Left hindlimb (tissue), 1 donor: ENCODE results near the gene TCEAL9.
A peak's percentile ranks its signal among the peaks of the same experiment; 100 is the strongest.
"Not testable (repeated sequence)": the region's sequence is repeated elsewhere in the genome, so short reads cannot be mapped to it uniquely, and the experiment has no call there.

Experiments
- DNase-seq: peaks from one replicate; pipeline ENCODE4 v3.0.0-alpha.2; 2018

Gene TCEAL9

DNA sequence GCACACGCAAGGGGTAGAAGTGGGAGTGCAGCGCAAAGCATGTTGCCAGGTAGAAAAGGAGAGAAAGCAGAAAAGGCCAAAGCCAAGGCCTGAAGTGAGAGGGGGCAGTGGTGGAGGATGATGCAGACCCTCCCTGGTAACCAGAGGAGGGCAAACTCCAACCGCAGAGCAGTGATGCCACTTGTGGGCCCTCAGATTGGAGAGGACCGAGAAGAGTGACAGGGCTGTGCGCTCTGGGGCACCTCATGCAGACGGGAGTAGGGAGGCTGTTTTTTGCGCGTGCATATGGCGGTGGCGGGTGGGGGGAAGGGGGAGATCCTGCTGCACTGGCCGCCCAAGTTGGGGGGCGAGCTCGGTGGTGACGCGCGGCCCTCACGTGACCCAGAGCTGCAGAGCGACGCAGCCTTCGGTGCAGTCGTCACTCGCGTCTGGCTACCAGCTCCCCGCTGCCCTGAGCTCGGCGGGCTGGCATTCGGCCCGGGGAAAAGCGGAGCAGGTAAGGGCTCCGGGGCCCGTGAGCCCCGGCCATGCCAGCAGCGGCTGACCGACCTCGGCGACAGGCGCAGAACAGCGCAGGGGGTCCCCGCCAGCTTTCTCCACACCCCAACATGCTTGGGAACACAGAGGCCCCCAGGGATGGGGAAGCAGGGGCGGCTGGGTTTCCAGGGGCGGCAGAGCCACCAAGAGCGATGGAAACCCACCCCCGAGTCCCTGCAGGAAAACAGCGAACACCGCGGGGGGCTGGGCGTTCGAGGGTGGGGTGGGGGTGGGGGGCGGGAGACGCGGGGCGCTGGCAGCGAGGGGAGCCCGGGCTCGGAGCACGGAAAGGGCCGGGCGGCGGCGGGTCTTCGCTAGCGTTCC, 20.0 kb downstream of the TCEAL9 start, which contains the start of gene BEX3:
Gene BEX3 (plus strand): TSS at position 421 of the 861 bp plus-strand sequence. CDS start 984 bp downstream, outside the sequence.
- peak; percentile 83 for DNase-seq

DNA sequence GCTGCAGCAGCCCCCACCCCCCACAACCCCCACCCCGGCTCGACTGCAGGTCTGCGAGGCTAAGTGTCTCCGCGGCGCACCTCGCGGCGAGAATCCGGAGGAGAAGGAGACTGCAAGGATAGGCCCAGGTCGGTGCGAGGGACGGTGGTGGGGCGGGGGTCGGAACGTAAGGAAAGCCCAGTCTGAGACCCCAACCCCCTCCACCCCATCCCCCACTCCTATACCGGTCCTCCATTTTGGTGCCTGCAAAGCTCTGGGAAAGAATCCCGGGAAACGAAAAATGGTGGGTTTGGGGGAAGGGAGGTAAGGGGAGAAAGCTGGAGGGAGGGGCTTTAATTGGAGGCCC, 20.6 kb downstream of the TCEAL9 start:
- peak; percentile 71 for DNase-seq

DNA sequence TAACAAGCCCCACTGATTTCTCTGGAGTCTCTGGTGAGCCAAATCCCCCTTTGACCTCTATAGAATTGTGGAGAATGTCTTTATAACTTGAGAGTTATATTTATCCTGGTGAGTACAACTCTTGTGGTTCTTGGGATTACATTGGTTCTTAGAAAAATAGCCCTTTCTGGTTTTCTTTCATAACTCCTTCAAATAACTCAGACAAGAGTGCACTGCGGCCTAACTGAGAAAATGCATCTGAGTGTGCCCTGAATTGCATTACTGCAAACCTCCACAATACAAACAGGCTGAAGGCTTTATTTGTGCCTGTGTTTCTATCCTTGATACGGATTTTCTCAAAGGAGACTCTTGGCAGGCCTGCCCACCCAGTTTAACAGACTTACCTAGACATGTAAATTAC, 22.7 kb downstream of the TCEAL9 start:
- no peak for DNase-seq

DNA sequence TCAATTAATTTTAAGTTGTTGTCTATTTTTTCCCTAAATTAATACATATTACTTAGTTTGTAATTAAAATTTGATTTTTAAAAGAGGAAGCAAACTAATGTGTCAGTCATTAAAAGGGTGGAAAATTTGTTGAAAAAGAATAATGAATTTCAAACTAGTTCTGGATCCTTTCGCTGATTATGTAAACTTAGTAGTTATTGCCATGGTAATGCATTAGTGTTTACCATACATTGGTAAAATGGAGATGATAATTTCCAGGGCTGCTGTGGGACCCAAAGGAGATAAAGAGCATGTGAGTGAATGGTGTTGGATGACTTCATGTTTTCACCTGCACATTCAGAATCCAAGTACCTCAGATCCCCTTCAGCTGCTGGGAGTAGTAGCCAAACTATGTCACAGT, 26.6 kb downstream of the TCEAL9 start:
- DNase-seq, result no peak

DNA sequence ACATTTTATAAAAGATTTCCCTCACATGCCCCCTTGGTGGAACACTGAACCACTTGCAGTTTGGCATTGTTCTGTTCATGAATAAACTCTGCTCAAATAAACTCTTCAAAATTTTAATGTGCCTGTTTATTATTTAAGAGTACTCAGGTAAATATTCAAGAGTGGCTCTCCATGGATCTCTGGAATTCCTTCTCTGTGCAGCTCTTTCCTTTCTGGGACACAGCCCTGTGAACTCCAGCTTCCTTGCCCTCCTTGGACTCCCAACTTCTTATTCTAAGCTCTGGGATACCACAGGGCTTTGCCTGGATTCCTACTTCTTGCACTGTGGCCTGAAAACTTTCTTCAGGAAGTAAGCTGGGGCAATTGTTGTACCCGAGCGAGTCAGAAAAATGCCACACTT, 28.4 kb downstream of the TCEAL9 start:
- no peak for DNase-seq

DNA sequence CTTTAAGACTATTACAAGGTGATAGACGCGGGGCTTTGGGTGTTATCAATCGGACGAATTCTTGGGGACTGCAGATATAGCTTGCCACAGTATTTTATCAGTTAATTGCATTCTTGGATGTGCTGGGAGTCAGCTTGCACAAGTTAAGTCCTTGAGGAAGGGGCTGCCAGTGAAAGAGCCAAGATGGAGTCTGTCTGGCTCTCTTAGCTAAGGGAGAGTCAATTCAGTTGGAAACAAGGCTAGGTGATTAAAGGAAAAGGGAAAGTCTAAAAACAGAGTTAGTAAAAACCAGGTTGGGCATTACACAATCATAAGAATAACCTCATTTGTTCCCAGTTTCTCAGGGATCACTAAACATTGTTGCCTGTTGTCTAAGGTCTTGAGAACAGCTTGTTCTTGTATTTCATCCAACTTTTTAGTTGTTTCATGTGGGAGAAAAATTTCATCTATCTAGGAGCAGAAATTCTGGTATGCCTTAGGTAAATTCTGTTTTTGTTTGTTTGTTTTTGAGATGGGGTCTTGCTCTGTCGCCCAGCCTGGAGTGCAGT, 29.1 kb downstream of the TCEAL9 start:
- DNase-seq, result not testable (repeated sequence)

DNA sequence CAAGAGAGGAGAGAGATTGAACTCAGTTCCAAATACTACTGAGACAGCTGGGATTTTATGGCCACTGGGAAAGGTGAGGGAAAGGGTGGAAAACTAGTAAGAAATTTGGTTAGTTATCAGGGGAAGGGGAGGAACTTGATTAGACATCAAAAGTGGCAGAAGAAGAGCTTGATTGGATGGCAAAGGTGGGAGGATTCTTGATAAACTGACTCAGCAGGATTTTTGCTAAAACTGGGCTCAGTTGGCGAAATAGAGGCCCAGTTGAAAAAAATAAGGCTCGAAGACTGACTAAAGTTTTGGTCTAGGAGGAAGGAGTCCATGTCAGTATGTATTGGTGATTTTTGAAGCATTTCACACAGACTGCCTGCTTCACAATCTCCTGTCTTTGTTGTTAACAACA, 30.0 kb downstream of the TCEAL9 start:
- no peak for DNase-seq

DNA sequence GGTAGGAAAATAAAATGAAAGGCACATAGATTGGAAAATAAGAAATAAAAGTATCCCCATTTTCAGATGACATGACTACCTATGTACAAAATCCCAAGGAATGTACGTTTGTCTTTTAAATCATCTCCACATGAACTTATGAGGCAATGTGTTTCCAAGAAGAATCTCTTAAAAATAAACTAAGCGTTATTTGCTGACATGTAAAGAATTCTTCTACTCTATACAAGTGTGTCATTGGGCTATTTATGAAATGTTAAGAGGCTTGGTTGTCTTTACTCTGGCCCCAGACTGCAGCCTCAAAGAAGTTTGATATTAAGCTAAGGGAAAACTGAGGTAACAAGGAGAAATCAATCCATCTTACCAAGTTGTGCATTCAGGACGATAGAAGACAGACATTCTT, 37.2 kb downstream of the TCEAL9 start:
- no peak for DNase-seq

DNA sequence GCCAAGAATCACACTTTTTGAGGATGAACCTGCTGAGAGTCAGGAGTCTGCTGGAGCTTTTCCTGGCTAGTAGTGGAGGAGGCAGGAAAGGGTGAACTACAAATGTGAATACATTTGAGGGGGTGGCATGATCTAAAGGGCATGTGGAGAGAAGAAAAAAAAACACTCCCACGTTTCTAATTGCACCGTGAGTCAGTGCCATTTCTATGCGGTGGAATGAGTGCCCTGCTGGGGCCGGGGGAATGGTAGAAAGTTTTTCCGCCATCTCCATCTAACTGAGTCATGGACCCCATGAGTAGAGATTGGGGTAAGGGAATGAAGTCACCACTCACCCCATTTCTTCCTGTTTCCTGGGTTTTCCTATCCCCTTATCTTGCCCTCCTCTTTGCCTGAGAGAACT, 39.9 kb downstream of the TCEAL9 start:
- no peak for DNase-seq

DNA sequence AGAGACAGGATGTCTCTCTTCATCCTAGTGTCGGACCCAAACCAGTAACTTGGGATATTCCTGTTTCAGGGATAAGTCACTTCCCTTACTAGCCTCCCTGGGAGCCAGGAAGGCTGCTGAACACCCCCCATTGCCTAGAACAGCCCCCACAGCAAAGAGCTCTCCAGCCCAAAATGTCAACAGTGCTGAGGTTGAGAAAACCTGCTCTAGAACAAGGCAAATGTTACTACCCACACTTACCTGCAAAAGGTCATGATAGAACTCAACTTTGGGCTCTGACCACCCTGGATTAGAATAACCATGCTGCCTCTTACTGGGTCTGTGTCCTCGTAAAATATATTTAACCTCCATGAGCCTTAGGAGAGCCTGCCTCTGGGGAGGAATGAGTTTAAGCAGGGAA, 40.4 kb downstream of the TCEAL9 start:
- no peak for DNase-seq

DNA sequence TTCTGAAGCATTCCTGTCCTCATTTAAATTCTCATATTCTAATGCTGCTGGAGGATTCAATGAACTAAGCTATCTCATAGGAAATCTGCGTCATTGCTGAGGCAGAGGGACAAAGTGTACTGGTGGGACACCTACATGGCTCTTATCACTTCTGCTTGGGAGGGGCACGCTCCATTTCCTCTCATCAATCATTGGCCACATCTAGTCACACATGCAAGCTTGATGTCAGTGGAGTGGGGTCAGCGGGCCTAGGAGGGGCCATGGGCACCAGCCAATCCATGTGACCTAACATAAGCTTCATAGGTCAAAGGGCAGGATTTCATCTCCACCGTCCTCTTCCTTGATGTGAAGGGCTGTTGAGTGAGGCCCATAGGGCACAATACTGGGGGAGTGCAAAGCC, 41.4 kb downstream of the TCEAL9 start:
- DNase-seq, result no peak

DNA sequence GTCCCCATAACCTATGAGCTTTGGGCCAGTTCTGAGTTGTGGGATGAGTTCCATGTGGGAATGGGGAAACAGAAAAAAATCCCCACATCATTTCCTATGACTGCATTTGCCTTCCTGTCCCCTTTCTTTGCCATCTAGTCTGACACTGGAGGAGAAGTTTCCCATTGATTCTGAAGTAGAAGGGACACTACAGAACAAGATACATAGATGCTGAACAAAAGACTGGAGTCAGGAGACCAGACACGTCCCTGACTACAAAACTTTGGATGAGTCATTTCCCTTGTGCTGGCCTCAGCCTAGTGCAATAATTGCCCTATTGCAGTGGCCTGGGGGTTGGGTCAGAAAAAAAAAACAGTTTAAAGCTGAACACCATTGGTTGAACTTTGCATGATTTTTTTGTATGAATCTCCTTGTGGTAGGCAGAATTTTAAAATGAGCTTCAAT, 42.1 kb downstream of the TCEAL9 start:
- DNase-seq, result no peak

DNA sequence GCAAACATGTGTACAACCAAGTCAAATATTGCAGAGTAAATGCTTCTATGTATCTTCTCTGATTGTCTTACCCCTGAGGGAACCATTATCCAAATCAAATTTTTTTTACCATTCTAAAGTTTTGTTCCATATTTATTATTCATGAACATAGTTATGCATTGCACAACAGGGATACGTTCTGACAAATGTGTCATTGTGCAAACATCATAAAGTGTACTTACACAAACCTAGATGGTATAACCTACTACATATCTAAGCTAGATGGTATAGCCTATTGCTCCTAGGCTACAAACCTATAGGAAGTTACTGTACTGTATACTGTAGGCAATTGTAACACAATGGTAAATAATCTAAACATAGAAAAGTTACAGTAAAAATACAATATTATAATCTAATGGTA, 43.4 kb downstream of the TCEAL9 start:
- DNase-seq, result no peak

DNA sequence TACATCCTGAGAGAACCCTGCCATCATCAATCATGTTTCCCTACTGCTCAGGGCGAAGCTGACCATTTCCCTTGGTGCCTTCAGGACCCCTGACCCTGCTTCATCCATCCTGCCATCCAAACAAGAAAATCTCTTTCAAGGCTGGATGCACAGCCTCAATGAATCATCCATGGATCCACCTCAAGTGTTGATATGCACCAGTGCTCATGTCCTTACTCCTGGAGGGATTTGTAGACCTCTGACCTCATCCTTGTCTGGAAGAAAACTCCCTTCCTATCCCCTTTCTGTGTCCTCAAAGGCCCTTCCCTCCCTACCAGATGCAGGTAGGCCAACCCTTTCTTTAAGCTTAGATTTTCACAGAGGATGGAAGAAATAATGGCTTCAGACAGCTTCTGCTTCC, 44.6 kb downstream of the TCEAL9 start:
- DNase-seq, result no peak

DNA sequence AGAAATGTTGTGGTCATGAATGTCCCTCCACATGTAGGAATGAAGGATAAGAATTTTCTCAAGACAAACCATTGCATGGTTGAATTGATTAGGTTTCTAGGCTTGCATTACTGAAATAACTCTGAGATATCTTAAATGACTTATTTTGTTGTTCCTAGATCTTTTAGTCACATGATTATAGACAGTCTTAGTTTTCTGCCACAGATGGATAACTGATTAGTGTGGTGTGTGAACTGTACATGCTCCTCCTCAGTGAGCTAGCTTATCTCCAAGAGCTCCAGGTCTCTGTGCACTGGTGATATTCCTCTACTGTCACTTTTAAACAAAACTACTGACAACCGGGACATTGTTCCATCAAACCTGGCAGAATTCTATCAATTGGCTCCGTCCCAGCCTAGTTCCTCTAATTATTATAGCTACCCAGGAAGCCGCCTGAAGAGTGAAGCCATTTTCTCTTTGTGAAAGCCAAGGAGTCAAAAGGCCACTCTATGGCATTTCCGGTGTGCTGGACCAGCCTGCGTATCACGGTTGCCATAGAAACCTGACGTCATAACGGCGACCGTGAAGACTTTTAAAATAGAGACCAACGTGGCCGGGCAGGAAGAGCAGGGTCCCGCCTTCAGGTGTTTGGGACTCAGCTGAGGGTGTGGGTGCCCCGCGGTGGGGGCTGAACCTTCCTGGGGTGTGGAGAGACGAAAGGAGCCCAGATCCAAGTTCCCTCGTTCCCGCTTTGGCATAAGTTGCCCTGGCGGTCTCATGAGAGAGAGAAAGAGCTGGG, 48.1 kb downstream of the TCEAL9 start:
- DNase-seq, result peak; percentile 58

DNA sequence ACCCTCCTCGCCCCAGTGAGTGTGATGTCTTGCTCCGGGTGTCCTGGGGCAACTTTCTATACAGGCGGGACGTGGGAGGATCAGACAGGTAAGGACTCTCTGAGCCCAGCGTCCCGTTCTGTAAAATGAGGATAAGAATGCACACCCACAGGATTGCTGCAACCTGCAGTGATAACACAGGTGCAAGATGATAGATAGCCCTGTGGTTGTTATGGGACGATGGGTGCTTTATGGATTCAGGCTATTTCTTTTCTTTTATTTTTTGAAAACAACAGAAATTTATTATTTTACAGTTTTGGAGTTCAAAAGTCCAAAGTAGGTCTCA, 48.7 kb downstream of the TCEAL9 start:
- DNase-seq, result no peak

DNA sequence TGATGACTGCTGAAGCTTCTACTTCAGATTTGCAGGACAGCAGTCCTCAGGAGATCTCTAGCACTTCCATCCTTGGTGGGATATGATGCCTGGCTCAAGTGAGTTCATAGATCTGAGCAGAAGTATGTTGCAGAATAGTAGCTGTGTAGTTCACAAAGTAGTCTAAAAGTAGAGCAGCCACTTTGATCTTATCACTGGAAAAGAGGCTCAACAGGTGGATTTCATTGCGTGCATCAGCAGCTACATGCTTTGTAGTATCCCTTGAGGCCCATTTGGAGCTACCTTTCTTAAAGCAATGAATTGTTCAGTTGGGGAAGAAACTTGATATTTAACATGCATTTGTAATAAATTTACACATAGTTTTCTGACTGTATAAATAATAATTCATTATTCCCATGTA, 50.0 kb downstream of the TCEAL9 start:
- no peak for DNase-seq

DNA sequence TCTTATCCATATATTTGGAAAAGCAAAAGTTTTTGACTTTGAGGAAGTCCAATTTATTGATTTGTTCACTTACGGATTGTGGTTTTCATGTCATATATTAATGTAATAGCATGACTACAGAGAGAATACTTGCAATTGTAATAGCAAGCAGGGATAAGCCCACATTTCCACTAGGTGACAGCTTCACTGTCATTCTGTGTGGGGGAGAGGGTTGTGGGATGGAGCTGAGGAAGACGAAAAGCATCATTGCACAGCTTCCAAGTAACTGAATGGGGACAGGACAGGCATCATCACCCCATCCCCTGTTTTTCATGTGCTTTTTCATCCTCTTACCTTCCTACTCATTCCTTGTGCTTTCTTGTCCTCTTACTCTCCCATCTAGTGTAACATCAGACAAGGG, 51.5 kb downstream of the TCEAL9 start:
- DNase-seq, result no peak
